ENCODE data around the gene CEBPB. TPM values are rescaled to one million over a fixed set of nuclear protein-coding genes. Genes with fewer than 3 reads are reported as not detected.

CEBPB gene
- total and polyA plus RNA-seq, 4 donors, result 19.7 to 61.8 (median 29.2) TPM

- Histone ChIP-seq H3K36me3 (ENCODE audit: control insufficient read depth in 4 of 4, insufficient read depth in 3 of 4, low read depth in 1 of 4, low read length in 3 of 4) (peaks cover 0 to 9% (median 0%) of the 10 kb centered on the region in 4 donors), H3K9me3 (ENCODE audit: control insufficient read depth in 4 of 4, low read length in 3 of 4) (no peaks in the 10 kb centered on the region), H3K4me1 (ENCODE audit: control insufficient read depth in 4 of 4, insufficient read depth in 4 of 4, low read length in 3 of 4) (peaks cover 0 to 40% (median 21%) of the 10 kb centered on the region in 4 donors), H3K27me3 (ENCODE audit: control insufficient read depth in 4 of 4, insufficient read depth in 4 of 4, low read length in 3 of 4) (no peaks in the 10 kb centered on the region), H3K27ac (ENCODE audit: low read depth in 1 of 2, low read length in 2 of 2) (peak overlapping the region; percentile 79 to 98), H3K9ac (ENCODE audit: low read depth in 1 of 2, low read length in 2 of 2) (peak overlapping the region; percentile 86 to 100), H3K4me3 (ENCODE audit: low read depth in 1 of 3, low read length in 3 of 3) (peak overlapping the region; percentile 78 to 99 (median 85))
- under 1% methylated on average over 96 of the region's 96 CpGs for WGBS
- TF ChIP-seq REST (IDR thresholded peaks at IDR 0.05), result no peak
- no peak for TF ChIP-seq RAD21 (IDR thresholded peaks at IDR 0.05)
- TF ChIP-seq SP1 (IDR thresholded peaks at IDR 0.05), result no peak
- no peak for TF ChIP-seq GABPA (IDR thresholded peaks at IDR 0.05 in 1 of 2, conservative IDR thresholded peaks at IDR 0.05 in 1 of 2)
- TF ChIP-seq FOXA2 (IDR thresholded peaks at IDR 0.05), result no peak
- TF ChIP-seq EGR1 (IDR thresholded peaks at IDR 0.05; ENCODE audit: low read depth in 2 of 2), result no peak
- TF ChIP-seq, protein P1, sequence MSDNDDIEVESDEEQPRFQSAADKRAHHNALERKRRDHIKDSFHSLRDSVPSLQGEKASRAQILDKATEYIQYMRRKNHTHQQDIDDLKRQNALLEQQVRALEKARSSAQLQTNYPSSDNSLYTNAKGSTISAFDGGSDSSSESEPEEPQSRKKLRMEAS (IDR thresholded peaks at IDR 0.05), result no peak
- peak; percentile 57 for DNase-seq (ENCODE audit: low spot score)
Observed at GRCh38 chr20:50191544-50192363, 1.1 kb downstream of the CEBPB start.

- no peak for TF ChIP-seq NR2F2 (IDR thresholded peaks at IDR 0.05)
- peak; percentile 81 for TF ChIP-seq YY1 (IDR thresholded peaks at IDR 0.05)
- no peak for TF ChIP-seq REST (IDR thresholded peaks at IDR 0.05)
- TF ChIP-seq, protein P2, sequence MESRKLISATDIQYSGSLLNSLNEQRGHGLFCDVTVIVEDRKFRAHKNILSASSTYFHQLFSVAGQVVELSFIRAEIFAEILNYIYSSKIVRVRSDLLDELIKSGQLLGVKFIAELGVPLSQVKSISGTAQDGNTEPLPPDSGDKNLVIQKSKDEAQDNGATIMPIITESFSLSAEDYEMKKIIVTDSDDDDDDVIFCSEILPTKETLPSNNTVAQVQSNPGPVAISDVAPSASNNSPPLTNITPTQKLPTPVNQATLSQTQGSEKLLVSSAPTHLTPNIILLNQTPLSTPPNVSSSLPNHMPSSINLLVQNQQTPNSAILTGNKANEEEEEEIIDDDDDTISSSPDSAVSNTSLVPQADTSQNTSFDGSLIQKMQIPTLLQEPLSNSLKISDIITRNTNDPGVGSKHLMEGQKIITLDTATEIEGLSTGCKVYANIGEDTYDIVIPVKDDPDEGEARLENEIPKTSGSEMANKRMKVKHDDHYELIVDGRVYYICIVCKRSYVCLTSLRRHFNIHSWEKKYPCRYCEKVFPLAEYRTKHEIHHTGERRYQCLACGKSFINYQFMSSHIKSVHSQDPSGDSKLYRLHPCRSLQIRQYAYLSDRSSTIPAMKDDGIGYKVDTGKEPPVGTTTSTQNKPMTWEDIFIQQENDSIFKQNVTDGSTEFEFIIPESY (IDR thresholded peaks at IDR 0.05), result peak; percentile 8
- TF ChIP-seq TAF1 (conservative IDR thresholded peaks at IDR 0.05), result no peak
- TF ChIP-seq, protein P1 (IDR thresholded peaks at IDR 0.05), result peak; percentile 18
- peak in 1 of 2 donors; percentile 39 for TF ChIP-seq JUND (IDR thresholded peaks at IDR 0.05)
- no peak for TF ChIP-seq HNF4A (conservative IDR thresholded peaks at IDR 0.05)
- TF ChIP-seq FOXA1 (IDR thresholded peaks at IDR 0.05), result no peak
- no peak for TF ChIP-seq RXRA (IDR thresholded peaks at IDR 0.05)
- no peak for TF ChIP-seq GABPA (IDR thresholded peaks at IDR 0.05 in 1 of 2, conservative IDR thresholded peaks at IDR 0.05 in 1 of 2)
- no peak for TF ChIP-seq CTCF (IDR thresholded peaks at IDR 0.05; ENCODE audit: low read depth, low read length, missing input control)
- TF ChIP-seq, protein P3, sequence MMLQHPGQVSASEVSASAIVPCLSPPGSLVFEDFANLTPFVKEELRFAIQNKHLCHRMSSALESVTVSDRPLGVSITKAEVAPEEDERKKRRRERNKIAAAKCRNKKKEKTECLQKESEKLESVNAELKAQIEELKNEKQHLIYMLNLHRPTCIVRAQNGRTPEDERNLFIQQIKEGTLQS (IDR thresholded peaks at IDR 0.05), result peak; percentile 65
- peak overlapping the region; percentile 86 to 100 for H3K9ac ChIP-seq (ENCODE audit: low read depth in 1 of 2, low read length in 2 of 2)
- H3K9me3 ChIP-seq (ENCODE audit: control insufficient read depth in 4 of 4, low read length in 3 of 4), result no peaks in the 10 kb centered on the region
- 3% methylated on average over 25 of the region's 25 CpGs for WGBS
- peaks cover 0 to 9% (median 0%) of the 10 kb centered on the region in 4 donors for H3K36me3 ChIP-seq (ENCODE audit: control insufficient read depth in 4 of 4, insufficient read depth in 3 of 4, low read depth in 1 of 4, low read length in 3 of 4)
- peaks cover 0 to 37% (median 16%) of the 10 kb centered on the region in 4 donors for H3K4me1 ChIP-seq (ENCODE audit: control insufficient read depth in 4 of 4, insufficient read depth in 4 of 4, low read length in 3 of 4)
- peak overlapping the region; percentile 78 to 99 (median 85) for H3K4me3 ChIP-seq (ENCODE audit: low read depth in 1 of 3, low read length in 3 of 3)
- DNase-seq (ENCODE audit: low spot score), result peak; percentile 76
- H3K27me3 ChIP-seq (ENCODE audit: control insufficient read depth in 4 of 4, insufficient read depth in 4 of 4, low read length in 3 of 4), result no peaks in the 10 kb centered on the region
- H3K27ac ChIP-seq (ENCODE audit: low read depth in 1 of 2, low read length in 2 of 2), result peak overlapping the region; percentile 79 to 98
Observed at GRCh38 chr20:50192364-50193198, 2.0 kb downstream of the CEBPB start.

All from liver (tissue), 9 donors.